AG09309 (cell line): ENCODE data around the gene NACAD.

Source experiments
- DNase-seq: peaks from one replicate; pipeline ENCODE4 v3.0.0-alpha.2; 2010; ENCODE audit warnings: low read depth
- H3K4me3 ChIP-seq: 2 replicates; pipeline ENCODE4 v1.5.1; 2011; ENCODE audit warnings: mild to moderate bottlenecking, low read depth, low read length, moderate library complexity; ENCODE audit not compliant: control insufficient read depth
- TF ChIP-seq, protein P1 (sequence below): IDR thresholded peaks from 2 replicates; pipeline ENCODE4 v1.5.1; 2011; ENCODE audit warnings: mild to moderate bottlenecking, low read depth, low read length, inconsistent platforms; ENCODE audit not compliant: insufficient read depth, control insufficient read depth; ENCODE audit errors: missing control alignments

The NACAD gene

DNA sequence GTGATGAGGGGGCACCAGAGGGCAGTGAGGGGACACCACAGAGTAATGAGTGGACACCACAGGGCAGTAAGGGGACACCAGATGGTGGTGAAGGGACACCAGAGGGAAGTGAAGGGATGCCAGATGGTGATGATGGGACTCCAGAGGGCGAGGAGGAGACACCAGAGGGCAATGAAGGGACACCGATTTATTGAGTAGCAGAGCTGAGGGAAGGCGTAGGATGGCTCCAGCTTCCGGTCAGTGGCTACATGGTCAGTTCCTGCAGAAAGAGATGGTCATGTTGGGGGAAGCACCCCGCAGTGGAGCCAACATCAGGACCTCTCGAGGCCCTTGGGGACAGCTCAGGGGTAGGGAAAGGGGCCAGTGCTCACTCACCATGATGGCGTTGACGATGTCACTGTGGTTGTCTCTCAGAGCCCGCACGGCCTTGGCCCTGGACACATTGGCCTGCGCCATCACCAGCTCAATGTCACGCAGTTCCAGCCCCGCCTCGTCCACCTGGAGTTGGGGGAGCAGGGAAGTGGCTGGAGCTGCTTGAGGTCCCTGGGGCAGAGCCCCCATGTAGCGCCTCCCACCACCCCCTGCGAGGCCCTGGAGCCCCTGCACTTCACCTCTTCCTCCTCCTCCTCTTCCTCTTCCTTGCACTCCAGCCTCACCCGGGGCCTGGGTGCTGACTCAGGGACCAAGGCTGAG is 8.4 kb downstream of the NACAD start:
- H3K4me3 ChIP-seq = no peak overlapping the region
- TF ChIP-seq, protein P1, sequence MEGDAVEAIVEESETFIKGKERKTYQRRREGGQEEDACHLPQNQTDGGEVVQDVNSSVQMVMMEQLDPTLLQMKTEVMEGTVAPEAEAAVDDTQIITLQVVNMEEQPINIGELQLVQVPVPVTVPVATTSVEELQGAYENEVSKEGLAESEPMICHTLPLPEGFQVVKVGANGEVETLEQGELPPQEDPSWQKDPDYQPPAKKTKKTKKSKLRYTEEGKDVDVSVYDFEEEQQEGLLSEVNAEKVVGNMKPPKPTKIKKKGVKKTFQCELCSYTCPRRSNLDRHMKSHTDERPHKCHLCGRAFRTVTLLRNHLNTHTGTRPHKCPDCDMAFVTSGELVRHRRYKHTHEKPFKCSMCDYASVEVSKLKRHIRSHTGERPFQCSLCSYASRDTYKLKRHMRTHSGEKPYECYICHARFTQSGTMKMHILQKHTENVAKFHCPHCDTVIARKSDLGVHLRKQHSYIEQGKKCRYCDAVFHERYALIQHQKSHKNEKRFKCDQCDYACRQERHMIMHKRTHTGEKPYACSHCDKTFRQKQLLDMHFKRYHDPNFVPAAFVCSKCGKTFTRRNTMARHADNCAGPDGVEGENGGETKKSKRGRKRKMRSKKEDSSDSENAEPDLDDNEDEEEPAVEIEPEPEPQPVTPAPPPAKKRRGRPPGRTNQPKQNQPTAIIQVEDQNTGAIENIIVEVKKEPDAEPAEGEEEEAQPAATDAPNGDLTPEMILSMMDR = no peak
- DNase-seq = no peak

DNA sequence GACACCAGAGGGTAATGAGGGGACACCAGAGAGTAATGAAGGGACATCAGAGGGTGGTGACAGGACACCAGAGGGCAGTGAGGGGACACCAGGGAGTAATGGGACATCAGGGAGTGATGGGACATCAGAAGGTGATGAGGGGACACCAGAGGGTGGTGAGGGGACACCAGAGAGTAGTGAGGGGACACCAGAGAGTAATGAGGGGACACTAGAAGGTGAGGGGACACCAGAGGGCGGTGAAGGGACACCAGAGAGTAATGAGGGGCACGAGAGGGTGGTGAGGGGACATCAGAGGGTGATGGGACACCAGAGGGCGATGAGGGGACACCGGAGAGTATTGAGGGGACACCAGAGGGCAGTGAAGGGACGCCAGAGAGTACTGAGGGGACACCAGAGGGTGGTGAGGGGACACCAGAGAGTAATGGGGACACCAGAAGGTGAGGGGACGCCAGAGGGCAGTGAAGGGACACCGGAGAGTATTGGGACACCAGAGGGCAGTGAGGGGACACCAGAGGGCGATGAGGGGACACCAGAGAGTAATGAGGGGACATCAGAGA is 10.6 kb downstream of the NACAD start:
- TF ChIP-seq, protein P1 = no peak
- no peak overlapping the region for H3K4me3 ChIP-seq
- DNase-seq = no peak

DNA sequence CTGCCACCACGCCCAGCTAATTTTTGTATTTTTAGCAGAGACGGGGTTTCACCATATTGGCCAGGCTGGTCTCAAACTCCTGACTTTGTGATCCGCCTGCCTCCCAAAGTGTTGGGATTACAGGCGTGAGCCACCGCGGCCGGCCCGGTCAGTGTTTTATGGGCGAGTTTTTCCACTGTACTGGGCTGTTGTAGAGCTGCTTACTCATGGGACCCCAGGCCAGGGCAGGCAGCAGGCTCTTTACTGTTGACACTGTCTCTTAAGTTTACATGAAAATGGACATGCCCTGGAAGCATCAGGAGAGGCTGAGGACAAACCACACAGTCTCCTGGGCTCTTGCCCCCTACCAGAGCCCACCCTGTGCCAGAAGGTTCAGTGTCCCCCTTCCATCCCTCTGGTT is 11.2 kb downstream of the NACAD start:
- TF ChIP-seq, protein P1 = no peak
- H3K4me3 ChIP-seq = no peak overlapping the region
- no peak for DNase-seq

DNA sequence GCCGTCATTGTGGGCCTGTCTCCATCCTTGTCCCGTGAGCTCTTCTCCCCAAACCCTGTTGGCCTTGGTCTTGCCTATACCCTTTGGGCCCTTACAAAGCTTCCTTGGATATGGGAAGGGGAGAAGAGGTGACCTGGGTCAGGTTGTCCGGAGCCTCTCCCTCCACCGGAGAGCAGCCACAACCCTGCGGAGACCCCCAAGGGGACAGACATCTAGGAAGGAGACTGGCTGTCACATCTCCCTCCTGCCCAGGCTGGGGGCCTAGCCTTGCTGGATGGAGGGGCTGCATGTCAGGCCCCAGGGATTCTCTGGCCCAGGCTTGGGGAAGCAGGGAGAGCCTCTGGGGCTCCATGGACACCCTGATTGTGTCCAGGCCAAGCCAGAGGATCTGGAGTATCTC is 11.8 kb downstream of the NACAD start:
- no peak for DNase-seq
- TF ChIP-seq, protein P1 = no peak
- no peak overlapping the region for H3K4me3 ChIP-seq

DNA sequence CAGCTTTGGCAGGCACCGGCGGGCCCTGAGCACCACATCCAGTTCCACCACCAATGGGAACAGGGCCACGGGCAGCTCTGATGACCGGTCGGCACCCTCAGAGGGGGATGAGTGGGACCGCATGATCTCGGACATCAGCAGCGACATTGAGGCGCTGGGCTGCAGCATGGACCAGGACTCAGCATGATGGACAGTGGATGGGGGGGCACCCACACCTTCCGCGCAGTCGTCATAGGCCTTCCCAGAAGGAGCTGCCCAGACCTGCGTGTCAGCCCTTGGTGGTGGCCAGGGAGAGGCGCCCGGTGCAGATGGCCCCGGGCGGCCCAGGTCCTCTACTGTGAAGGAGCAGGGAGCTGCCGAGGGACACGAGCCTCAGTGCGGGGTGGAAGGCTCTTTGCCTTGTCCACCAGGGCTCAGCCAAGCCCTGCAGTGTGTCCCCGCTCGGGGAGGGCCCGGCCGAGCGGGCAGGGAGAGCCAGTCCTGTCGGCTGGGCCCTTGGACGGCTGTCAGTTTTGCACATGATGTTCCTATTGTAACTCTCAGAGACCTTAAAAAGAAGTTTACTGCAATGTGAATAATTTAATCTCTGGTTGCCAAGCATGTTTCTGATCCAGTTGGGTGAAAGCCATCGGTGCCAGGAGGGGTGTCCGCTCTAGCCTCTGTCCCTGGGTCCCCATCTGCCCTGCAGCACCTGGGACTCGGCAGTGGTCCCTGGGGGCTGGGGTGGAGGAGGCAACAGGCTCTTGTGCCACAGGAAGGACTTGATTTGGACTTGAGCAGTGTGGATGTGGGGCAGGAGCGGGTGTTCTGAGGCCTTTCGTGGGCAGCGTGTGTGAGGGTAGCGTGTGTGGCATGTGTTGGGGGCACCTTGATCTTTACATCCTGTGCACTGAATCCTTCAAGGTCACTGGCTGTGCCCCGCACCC is 12.6 kb downstream of the NACAD start:
- H3K4me3 ChIP-seq = no peak overlapping the region
- TF ChIP-seq, protein P1 = no peak
- DNase-seq = no peak

DNA sequence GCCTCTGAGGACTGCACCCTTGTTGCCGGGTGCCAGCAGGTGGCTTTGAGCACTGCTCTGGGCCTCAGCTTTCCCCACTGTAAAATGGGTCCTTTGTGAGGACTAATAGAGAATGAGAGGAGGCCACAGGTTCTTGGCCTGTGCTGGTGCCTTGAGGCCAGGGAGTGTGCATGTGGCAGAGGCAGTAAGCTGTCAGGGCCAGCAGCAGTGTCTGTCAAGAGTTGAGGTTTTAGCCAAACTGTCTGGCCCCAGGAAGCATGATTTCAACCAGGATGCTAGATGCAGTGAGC is 13.5 kb downstream of the NACAD start:
- DNase-seq = no peak
- no peak overlapping the region for H3K4me3 ChIP-seq
- TF ChIP-seq, protein P1 = no peak
